Panc1 (cell line): ENCODE measurements around the gene CXCR6. TPM values are rescaled to one million over a fixed set of nuclear protein-coding genes. Genes with fewer than 3 reads are reported as not detected.

Experiments
- ATAC-seq: fragments of 200-7000 bp; cut with Tn5 transposase; 2 replicates; pipeline ENCODE4 v1.9.1; 2020; ENCODE audit warnings: mild to moderate bottlenecking, moderate library complexity
- BruUV-seq: library from RNA; stranded (reverse); fragments of 400-500 nt; replicated peaks from 2 replicates; lab custom pipeline; 2021; lab: Mats Ljungman, UMichigan
- CTCF ChIA-PET: fragments of 300-600 bp; sonication (Branson Sonifier 250); formaldehyde crosslinking; loops from one replicate; lab custom pipeline; 2022; ENCODE audit warnings: antibody characterized with exemption; lab: Charles Lee
- POLR2A ChIA-PET: fragments of 300-600 bp; sonication (Branson Sonifier 250); formaldehyde crosslinking; loops from one replicate; lab custom pipeline; 2022; ENCODE audit warnings: antibody characterized with exemption; lab: Charles Lee
- DNase-seq: peaks from one replicate; pipeline ENCODE4 v3.0.0-alpha.2; 2010; ENCODE audit warnings: low read depth, low spot score
- H3K27ac ChIP-seq: 2 replicates; pipeline ENCODE4 v1.5.1; 2011; ENCODE audit warnings: mild to moderate bottlenecking, low read length, inconsistent platforms
- H3K27me3 ChIP-seq: fragments of 200-500 bp; sonication (Bioruptor generic); 2 replicates; pipeline ENCODE4 v1.6.0; 2014; ENCODE audit warnings: low read length, inconsistent platforms; ENCODE audit not compliant: control insufficient read depth, insufficient read depth
- H3K36me3 ChIP-seq: fragments of 200-500 bp; sonication (Bioruptor generic); 2 replicates; pipeline ENCODE4 v1.5.1; 2014; ENCODE audit warnings: inconsistent platforms, mild to moderate bottlenecking, low read length, moderate library complexity; ENCODE audit not compliant: control insufficient read depth, insufficient read depth
- H3K4me1 ChIP-seq: 2 replicates; pipeline ENCODE4 v1.5.1; 2011; ENCODE audit warnings: inconsistent platforms, mild to moderate bottlenecking, low read length, moderate library complexity; ENCODE audit not compliant: control insufficient read depth, insufficient read depth
- H3K4me3 ChIP-seq, 2 experiments: 2 replicates each; pipeline ENCODE4 v1.5.1; 2011 to 2012; ENCODE audit warnings: low read depth in 2 of 2, low read length in 2 of 2, mild to moderate bottlenecking in 2 of 2, inconsistent platforms in 1 of 2, moderate library complexity in 1 of 2
- H3K9me3 ChIP-seq: fragments of 200-500 bp; sonication (Bioruptor generic); 2 replicates; pipeline ENCODE4 v1.5.1; 2014; ENCODE audit warnings: low read depth, mild to moderate bottlenecking, inconsistent platforms, low read length, moderate library complexity; ENCODE audit not compliant: control insufficient read depth, insufficient read depth
- POLR2AphosphoS5 ChIP-seq: IDR thresholded peaks from 2 replicates; pipeline ENCODE4 v1.6.1; 2012; ENCODE audit warnings: mild to moderate bottlenecking, low read depth, low read length, moderate library complexity
- SIN3A ChIP-seq: IDR thresholded peaks from 2 replicates; pipeline ENCODE4 v1.6.1; 2012; ENCODE audit warnings: low read depth, mild to moderate bottlenecking, low read length, moderate library complexity, borderline replicate concordance; ENCODE audit not compliant: insufficient read depth
- TCF7L2 ChIP-seq: IDR thresholded peaks from 2 replicates; pipeline ENCODE4 v1.6.1; 2011; ENCODE audit warnings: mild to moderate bottlenecking, low read depth, low read length, inconsistent platforms
- in situ Hi-C: cut with HindIII; loops from 2 replicates; pipeline ENCODE4 v1.10.0; 2016; ENCODE audit warnings: low sequenced_read_pairs, low pct_unique_long_range_greater_than_20kb
- intact Hi-C: fragments of 100-400 bp; cut with micrococcal nuclease; formaldehyde crosslinking; loops from one replicate; pipeline ENCODE4 v1.10.0; 2022; ENCODE audit not compliant: unreplicated experiment
- total RNA-seq: library from RNA; stranded (reverse); gene quantifications from one replicate; pipeline ENCODE4 v1.2.1, GENCODE V29; 2021; ENCODE audit not compliant: unreplicated experiment
- TF ChIP-seq, protein P1 (sequence below): fragments of 450-650 bp; IDR thresholded peaks from 2 replicates; pipeline ENCODE4 v1.5.1; 2017; ENCODE audit warnings: mild to moderate bottlenecking
- TF ChIP-seq, protein P2 (sequence below), 2 experiments: IDR thresholded peaks; 2 replicates each; pipeline ENCODE4 v1.6.1; 2011 to 2012; ENCODE audit warnings: low read depth in 2 of 2, control low read depth in 1 of 2, low read length in 1 of 2, mild to moderate bottlenecking in 1 of 2, moderate library complexity in 1 of 2; ENCODE audit not compliant: insufficient read depth in 1 of 2

CXCR6 gene
- total RNA-seq, 1 experiment from 2014 or later, result not detected

DNA sequence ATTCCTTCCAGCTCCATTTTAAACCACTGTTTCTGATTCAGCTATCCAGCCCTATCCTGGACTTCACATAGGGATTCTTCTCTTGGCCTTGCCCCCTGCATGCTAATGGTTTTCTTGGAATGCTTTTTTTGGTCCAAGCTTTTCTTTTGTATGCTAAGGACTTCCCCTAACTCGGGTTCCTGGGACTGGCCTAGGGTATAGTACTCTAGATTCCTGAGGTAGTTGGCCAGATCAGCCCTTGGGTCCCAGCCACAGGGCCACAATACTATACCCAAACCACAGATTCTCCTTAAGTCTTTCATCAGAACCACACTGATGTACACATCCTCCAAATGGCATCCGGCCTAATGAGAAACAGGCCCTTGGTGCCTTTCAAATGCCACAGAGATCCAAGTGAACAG is 49.6 kb downstream of the CXCR6 start:
- H3K27me3 ChIP-seq, result no peaks in the 10 kb centered on the region
- ChIA-PET POLR2A (no interaction called here), CTCF (no interaction called here)
- no peaks in the 10 kb centered on the region for H3K9me3 ChIP-seq
- DNase-seq, result no peak
- TF ChIP-seq, protein P1, sequence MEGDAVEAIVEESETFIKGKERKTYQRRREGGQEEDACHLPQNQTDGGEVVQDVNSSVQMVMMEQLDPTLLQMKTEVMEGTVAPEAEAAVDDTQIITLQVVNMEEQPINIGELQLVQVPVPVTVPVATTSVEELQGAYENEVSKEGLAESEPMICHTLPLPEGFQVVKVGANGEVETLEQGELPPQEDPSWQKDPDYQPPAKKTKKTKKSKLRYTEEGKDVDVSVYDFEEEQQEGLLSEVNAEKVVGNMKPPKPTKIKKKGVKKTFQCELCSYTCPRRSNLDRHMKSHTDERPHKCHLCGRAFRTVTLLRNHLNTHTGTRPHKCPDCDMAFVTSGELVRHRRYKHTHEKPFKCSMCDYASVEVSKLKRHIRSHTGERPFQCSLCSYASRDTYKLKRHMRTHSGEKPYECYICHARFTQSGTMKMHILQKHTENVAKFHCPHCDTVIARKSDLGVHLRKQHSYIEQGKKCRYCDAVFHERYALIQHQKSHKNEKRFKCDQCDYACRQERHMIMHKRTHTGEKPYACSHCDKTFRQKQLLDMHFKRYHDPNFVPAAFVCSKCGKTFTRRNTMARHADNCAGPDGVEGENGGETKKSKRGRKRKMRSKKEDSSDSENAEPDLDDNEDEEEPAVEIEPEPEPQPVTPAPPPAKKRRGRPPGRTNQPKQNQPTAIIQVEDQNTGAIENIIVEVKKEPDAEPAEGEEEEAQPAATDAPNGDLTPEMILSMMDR, result no peak
- no peak for TF ChIP-seq TCF7L2
- TF ChIP-seq SIN3A, result no peak
- TF ChIP-seq POLR2AphosphoS5, result no peak
- TF ChIP-seq, protein P2, sequence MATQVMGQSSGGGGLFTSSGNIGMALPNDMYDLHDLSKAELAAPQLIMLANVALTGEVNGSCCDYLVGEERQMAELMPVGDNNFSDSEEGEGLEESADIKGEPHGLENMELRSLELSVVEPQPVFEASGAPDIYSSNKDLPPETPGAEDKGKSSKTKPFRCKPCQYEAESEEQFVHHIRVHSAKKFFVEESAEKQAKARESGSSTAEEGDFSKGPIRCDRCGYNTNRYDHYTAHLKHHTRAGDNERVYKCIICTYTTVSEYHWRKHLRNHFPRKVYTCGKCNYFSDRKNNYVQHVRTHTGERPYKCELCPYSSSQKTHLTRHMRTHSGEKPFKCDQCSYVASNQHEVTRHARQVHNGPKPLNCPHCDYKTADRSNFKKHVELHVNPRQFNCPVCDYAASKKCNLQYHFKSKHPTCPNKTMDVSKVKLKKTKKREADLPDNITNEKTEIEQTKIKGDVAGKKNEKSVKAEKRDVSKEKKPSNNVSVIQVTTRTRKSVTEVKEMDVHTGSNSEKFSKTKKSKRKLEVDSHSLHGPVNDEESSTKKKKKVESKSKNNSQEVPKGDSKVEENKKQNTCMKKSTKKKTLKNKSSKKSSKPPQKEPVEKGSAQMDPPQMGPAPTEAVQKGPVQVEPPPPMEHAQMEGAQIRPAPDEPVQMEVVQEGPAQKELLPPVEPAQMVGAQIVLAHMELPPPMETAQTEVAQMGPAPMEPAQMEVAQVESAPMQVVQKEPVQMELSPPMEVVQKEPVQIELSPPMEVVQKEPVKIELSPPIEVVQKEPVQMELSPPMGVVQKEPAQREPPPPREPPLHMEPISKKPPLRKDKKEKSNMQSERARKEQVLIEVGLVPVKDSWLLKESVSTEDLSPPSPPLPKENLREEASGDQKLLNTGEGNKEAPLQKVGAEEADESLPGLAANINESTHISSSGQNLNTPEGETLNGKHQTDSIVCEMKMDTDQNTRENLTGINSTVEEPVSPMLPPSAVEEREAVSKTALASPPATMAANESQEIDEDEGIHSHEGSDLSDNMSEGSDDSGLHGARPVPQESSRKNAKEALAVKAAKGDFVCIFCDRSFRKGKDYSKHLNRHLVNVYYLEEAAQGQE (IDR thresholded peaks at IDR 0.05; ENCODE audit: insufficient read depth in 1 of 2, low read depth in 2 of 2, low read length in 1 of 2), result no peak
- ATAC-seq, result no peak
- H3K36me3 ChIP-seq, result peaks cover 3% of the 10 kb centered on the region; the same call in 1 of the 2 replicates
- no peak overlapping the region for H3K27ac ChIP-seq
- H3K4me3 ChIP-seq, result no peak overlapping the region
- in situ Hi-C loops (no loop called here), intact Hi-C loops (no loop called here)
- BruUV-seq, result no TSS peak
- H3K4me1 ChIP-seq, result no peaks in the 10 kb centered on the region

DNA sequence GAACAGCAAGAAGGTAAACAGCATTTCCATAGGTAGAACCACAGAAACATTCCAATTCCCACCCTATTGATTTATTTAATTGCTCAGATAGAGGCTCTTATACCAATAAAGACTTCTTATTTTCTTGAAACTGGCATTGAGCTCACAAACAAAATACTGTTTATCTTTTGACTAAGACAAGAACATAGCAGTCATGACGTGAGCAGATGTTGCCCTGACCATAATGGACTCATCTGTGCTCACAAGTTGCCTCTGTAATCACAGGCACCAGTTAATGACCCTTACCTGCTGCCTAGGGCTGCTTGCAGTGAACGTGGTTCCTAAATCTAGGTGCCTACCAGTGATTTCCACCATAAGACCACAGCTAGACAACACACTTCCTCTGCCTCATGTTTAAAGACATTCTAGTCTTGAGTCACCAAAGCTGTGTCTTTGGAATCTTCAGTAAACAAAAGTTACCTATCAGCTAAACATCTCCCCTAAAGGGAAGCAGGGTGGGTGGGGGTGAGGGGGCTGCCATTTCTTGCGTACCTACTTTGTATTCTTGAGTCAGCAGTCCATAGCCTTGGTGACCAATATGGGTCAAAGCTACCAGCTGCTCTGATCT is 50.3 kb downstream of the CXCR6 start:
- peaks cover 3% of the 10 kb centered on the region; the same call in 1 of the 2 replicates for H3K36me3 ChIP-seq
- no peaks in the 10 kb centered on the region for H3K27me3 ChIP-seq
- DNase-seq (no peak), ATAC-seq (no peak)
- H3K4me1 ChIP-seq, result no peaks in the 10 kb centered on the region
- in situ Hi-C loops (no loop called here), intact Hi-C loops (no loop called here)
- H3K4me3 ChIP-seq, result no peak overlapping the region
- TF ChIP-seq, protein P1, result no peak
- no peak for TF ChIP-seq POLR2AphosphoS5
- no peak for TF ChIP-seq TCF7L2
- TF ChIP-seq SIN3A, result no peak
- TF ChIP-seq, protein P2 (IDR thresholded peaks at IDR 0.05; ENCODE audit: insufficient read depth in 1 of 2, low read depth in 2 of 2, low read length in 1 of 2), result no peak
- ChIA-PET CTCF (interaction anchor here (0.6 kb wide), 1 partner anchor 297 kb away, joined by 4 read pairs; no protein-coding TSS in a partner anchor), POLR2A (no interaction called here)
- no peak overlapping the region for H3K27ac ChIP-seq
- no peaks in the 10 kb centered on the region for H3K9me3 ChIP-seq
- BruUV-seq, result no TSS peak
